ENCODE data around the gene ARHGAP6.

The ARHGAP6 gene

GRCh38 chrX:11397680-11398079, 268.0 kb downstream of the ARHGAP6 start:
- Histone ChIP-seq H2BK12ac (ENCODE audit: low read length) (no peak overlapping the region), H3K18ac (ENCODE audit: low read length) (no peak overlapping the region), H4K91ac (ENCODE audit: low read depth, low read length, poor library complexity) (no peak overlapping the region), H3K36me3 (replicated peaks in 1 of 2; ENCODE audit: control insufficient read depth in 2 of 2, insufficient read depth in 2 of 2, low read length in 2 of 2) (no peaks in the 10 kb centered on the region), H3K4me1 (ENCODE audit: control insufficient read depth in 2 of 2, insufficient read depth in 1 of 2, low read depth in 1 of 2, low read length in 2 of 2) (no peaks in the 10 kb centered on the region), H2BK120ac (ENCODE audit: low read depth, low read length) (no peak overlapping the region), H2AK5ac (ENCODE audit: low read depth, low read length) (no peak overlapping the region), H3K9me3 (replicated peaks in 1 of 2; ENCODE audit: control insufficient read depth in 2 of 2, insufficient read depth in 1 of 2, low read depth in 1 of 2, low read length in 2 of 2) (no peaks in the 10 kb centered on the region), H3K79me1 (ENCODE audit: low read depth, low read length) (no peaks in the 10 kb centered on the region), H3K4me3 (ENCODE audit: low read length in 2 of 2) (no peak overlapping the region), H3K14ac (ENCODE audit: low read length) (no peak overlapping the region), H4K8ac (ENCODE audit: low read depth, low read length) (no peak overlapping the region), H2BK15ac (ENCODE audit: low read length) (no peak overlapping the region), H3K9ac (ENCODE audit: low read depth, low read length, poor library complexity) (no peak overlapping the region), H3K23ac (ENCODE audit: low read depth, low read length, poor library complexity) (no peak overlapping the region), H3K27me3 (ENCODE audit: control insufficient read depth in 3 of 3, insufficient read depth in 3 of 3, low read depth in 1 of 3, low read length in 3 of 3) (no peaks in the 10 kb centered on the region), H2BK5ac (ENCODE audit: low read length) (no peak overlapping the region), H3K4ac (ENCODE audit: low read length) (no peak overlapping the region), H3K27ac (replicated peaks; ENCODE audit: low read length) (no peak overlapping the region), H3K4me2 (ENCODE audit: insufficient read depth, low read length, poor library complexity, severe bottlenecking) (no peak overlapping the region), H2AFZ (ENCODE audit: low read length) (no peak overlapping the region)
- no peak for DNase-seq (ENCODE audit: low spot score)
- WGBS, 2 donors (ENCODE audit: extremely low coverage in 2 of 2, insufficient read length in 2 of 2, insufficient replicate concordance in 1 of 2), result no CpG with 5 or more reads among the region's 2 CpGs

- Histone ChIP-seq H2BK12ac (ENCODE audit: low read length) (no peak overlapping the region), H4K8ac (ENCODE audit: low read depth, low read length) (no peak overlapping the region), H3K9ac (ENCODE audit: low read depth, low read length, poor library complexity) (no peak overlapping the region), H3K4ac (ENCODE audit: low read length) (no peak overlapping the region), H3K23ac (ENCODE audit: low read depth, low read length, poor library complexity) (no peak overlapping the region), H2BK5ac (ENCODE audit: low read length) (no peak overlapping the region), H2BK15ac (ENCODE audit: low read length) (no peak overlapping the region), H2AFZ (ENCODE audit: low read length) (no peak overlapping the region), H3K9me3 (replicated peaks in 1 of 2; ENCODE audit: control insufficient read depth in 2 of 2, insufficient read depth in 1 of 2, low read depth in 1 of 2, low read length in 2 of 2) (no peaks in the 10 kb centered on the region), H3K27me3 (ENCODE audit: control insufficient read depth in 3 of 3, insufficient read depth in 3 of 3, low read depth in 1 of 3, low read length in 3 of 3) (no peaks in the 10 kb centered on the region), H3K18ac (ENCODE audit: low read length) (no peak overlapping the region), H3K4me1 (ENCODE audit: control insufficient read depth in 2 of 2, insufficient read depth in 1 of 2, low read depth in 1 of 2, low read length in 2 of 2) (no peaks in the 10 kb centered on the region), H2BK120ac (ENCODE audit: low read depth, low read length) (no peak overlapping the region), H3K14ac (ENCODE audit: low read length) (no peak overlapping the region), H4K91ac (ENCODE audit: low read depth, low read length, poor library complexity) (no peak overlapping the region), H3K4me3 (ENCODE audit: low read length in 2 of 2) (no peak overlapping the region), H3K27ac (replicated peaks; ENCODE audit: low read length) (no peak overlapping the region), H3K4me2 (ENCODE audit: insufficient read depth, low read length, poor library complexity, severe bottlenecking) (no peak overlapping the region), H3K36me3 (replicated peaks in 1 of 2; ENCODE audit: control insufficient read depth in 2 of 2, insufficient read depth in 2 of 2, low read length in 2 of 2) (no peaks in the 10 kb centered on the region), H2AK5ac (ENCODE audit: low read depth, low read length) (no peak overlapping the region), H3K79me1 (ENCODE audit: low read depth, low read length) (no peaks in the 10 kb centered on the region)
- no peak for DNase-seq (ENCODE audit: low spot score)
- no CpG with 5 or more reads among the region's 1 CpG for whole genome bisulfite sequencing, 2 donors (ENCODE audit: extremely low coverage in 2 of 2, insufficient read length in 2 of 2, insufficient replicate concordance in 1 of 2)
These were observed 269.9 kb downstream of the ARHGAP6 start for GRCh38 chrX:11395859-11396258.

- no CpG with 5 or more reads among the region's 2 CpGs for WGBS, 2 donors (ENCODE audit: extremely low coverage in 2 of 2, insufficient read length in 2 of 2, insufficient replicate concordance in 1 of 2)
- H3K9me3 ChIP-seq (replicated peaks in 1 of 2; ENCODE audit: control insufficient read depth in 2 of 2, insufficient read depth in 1 of 2, low read depth in 1 of 2, low read length in 2 of 2), result no peaks in the 10 kb centered on the region
- DNase-seq (ENCODE audit: low spot score), result no peak
These were observed 271.6 kb downstream of the ARHGAP6 start for GRCh38 chrX:11393949-11394654.

GRCh38 chrX:11386812-11387211, 278.9 kb downstream of the ARHGAP6 start:
- Histone ChIP-seq H4K8ac (ENCODE audit: low read depth, low read length) (no peak overlapping the region), H3K4me3 (ENCODE audit: low read length in 2 of 2) (no peak overlapping the region), H3K9me3 (replicated peaks in 1 of 2; ENCODE audit: control insufficient read depth in 2 of 2, insufficient read depth in 1 of 2, low read depth in 1 of 2, low read length in 2 of 2) (no peaks in the 10 kb centered on the region), H2AFZ (ENCODE audit: low read length) (no peak overlapping the region), H3K27ac (replicated peaks; ENCODE audit: low read length) (no peak overlapping the region), H2AK5ac (ENCODE audit: low read depth, low read length) (no peak overlapping the region), H3K27me3 (ENCODE audit: control insufficient read depth in 3 of 3, insufficient read depth in 3 of 3, low read depth in 1 of 3, low read length in 3 of 3) (no peaks in the 10 kb centered on the region), H3K9ac (ENCODE audit: low read depth, low read length, poor library complexity) (no peak overlapping the region), H3K18ac (ENCODE audit: low read length) (no peak overlapping the region), H3K36me3 (replicated peaks in 1 of 2; ENCODE audit: control insufficient read depth in 2 of 2, insufficient read depth in 2 of 2, low read length in 2 of 2) (no peaks in the 10 kb centered on the region), H2BK5ac (ENCODE audit: low read length) (no peak overlapping the region), H3K79me1 (ENCODE audit: low read depth, low read length) (no peaks in the 10 kb centered on the region), H2BK12ac (ENCODE audit: low read length) (no peak overlapping the region), H3K23ac (ENCODE audit: low read depth, low read length, poor library complexity) (no peak overlapping the region), H3K4me2 (ENCODE audit: insufficient read depth, low read length, poor library complexity, severe bottlenecking) (no peak overlapping the region), H3K14ac (ENCODE audit: low read length) (no peak overlapping the region), H2BK120ac (ENCODE audit: low read depth, low read length) (no peak overlapping the region), H4K91ac (ENCODE audit: low read depth, low read length, poor library complexity) (no peak overlapping the region), H3K4ac (ENCODE audit: low read length) (no peak overlapping the region), H3K4me1 (ENCODE audit: control insufficient read depth in 2 of 2, insufficient read depth in 1 of 2, low read depth in 1 of 2, low read length in 2 of 2) (no peaks in the 10 kb centered on the region), H2BK15ac (ENCODE audit: low read length) (no peak overlapping the region)
- no peak for DNase-seq (ENCODE audit: low spot score)
- WGBS, 2 donors (ENCODE audit: extremely low coverage in 2 of 2, insufficient read length in 2 of 2, insufficient replicate concordance in 1 of 2), result no CpG with 5 or more reads among the region's 3 CpGs

More at GRCh38 chrX:11393949-11394654, 271.6 kb downstream of the ARHGAP6 start:
- no peak overlapping the region for H3K4me3 ChIP-seq (ENCODE audit: low read length in 2 of 2)
- no peak overlapping the region for H2BK120ac ChIP-seq (ENCODE audit: low read depth, low read length)
- H3K23ac ChIP-seq (ENCODE audit: low read depth, low read length, poor library complexity), result no peak overlapping the region
- H2AFZ ChIP-seq (ENCODE audit: low read length), result no peak overlapping the region
- no peak overlapping the region for H3K4ac ChIP-seq (ENCODE audit: low read length)
- H2BK5ac ChIP-seq (ENCODE audit: low read length), result no peak overlapping the region
- H3K27me3 ChIP-seq (ENCODE audit: control insufficient read depth in 3 of 3, insufficient read depth in 3 of 3, low read depth in 1 of 3, low read length in 3 of 3), result no peaks in the 10 kb centered on the region
- H3K27ac ChIP-seq (replicated peaks; ENCODE audit: low read length), result no peak overlapping the region
- H4K8ac ChIP-seq (ENCODE audit: low read depth, low read length), result no peak overlapping the region
- H4K91ac ChIP-seq (ENCODE audit: low read depth, low read length, poor library complexity), result no peak overlapping the region
- H3K18ac ChIP-seq (ENCODE audit: low read length), result no peak overlapping the region
- H2AK5ac ChIP-seq (ENCODE audit: low read depth, low read length), result no peak overlapping the region
- no peaks in the 10 kb centered on the region for H3K4me1 ChIP-seq (ENCODE audit: control insufficient read depth in 2 of 2, insufficient read depth in 1 of 2, low read depth in 1 of 2, low read length in 2 of 2)
- H2BK12ac ChIP-seq (ENCODE audit: low read length), result no peak overlapping the region
- no peaks in the 10 kb centered on the region for H3K36me3 ChIP-seq (replicated peaks in 1 of 2; ENCODE audit: control insufficient read depth in 2 of 2, insufficient read depth in 2 of 2, low read length in 2 of 2)
- no peak overlapping the region for H3K4me2 ChIP-seq (ENCODE audit: insufficient read depth, low read length, poor library complexity, severe bottlenecking)
- H3K14ac ChIP-seq (ENCODE audit: low read length), result no peak overlapping the region
- H3K9ac ChIP-seq (ENCODE audit: low read depth, low read length, poor library complexity), result no peak overlapping the region
- H3K79me1 ChIP-seq (ENCODE audit: low read depth, low read length), result no peaks in the 10 kb centered on the region
- no peak overlapping the region for H2BK15ac ChIP-seq (ENCODE audit: low read length)
